Spinal cord (tissue), 10 donors: ENCODE measurements around the gene MTOR. TPM values are rescaled to one million over a fixed set of nuclear protein-coding genes. Genes with fewer than 3 reads are reported as not detected.
A peak's percentile ranks its signal among the peaks of the same experiment; 100 is the strongest.

ENCODE experiments used
- DNase-seq, 6 donors: peaks; one replicate each; pipeline versions ENCODE4 v3.0.0 to v3.0.0-alpha.2; 2013 to 2015; ENCODE audit warnings: low spot score in 6 of 6, low read depth in 4 of 6
- H3K27ac ChIP-seq: one replicate; pipeline ENCODE4 v1.5.1; 2013; ENCODE audit warnings: low read depth, low read length, control low read depth
- H3K27me3 ChIP-seq: one replicate; pipeline ENCODE4 v1.6.1; 2013; ENCODE audit warnings: low read length; ENCODE audit not compliant: control insufficient read depth, insufficient read depth
- H3K36me3 ChIP-seq: one replicate; pipeline ENCODE4 v1.6.1; 2013; ENCODE audit warnings: low read length; ENCODE audit not compliant: control insufficient read depth, insufficient read depth
- H3K4me1 ChIP-seq: one replicate; pipeline ENCODE4 v1.6.1; 2013; ENCODE audit warnings: low read length; ENCODE audit not compliant: control insufficient read depth, insufficient read depth
- H3K4me3 ChIP-seq: one replicate; pipeline ENCODE4 v1.5.1; 2013; ENCODE audit warnings: low read depth, low read length, control low read depth
- H3K9me3 ChIP-seq: one replicate; pipeline ENCODE4 v1.6.1; 2013; ENCODE audit warnings: low read length; ENCODE audit not compliant: control insufficient read depth, insufficient read depth
- WGBS: methylation state at CpG from one replicate; pipeline ENCODE4 v1.1.5; 2013; ENCODE audit warnings: missing lambda C conversion rate; ENCODE audit not compliant: insufficient coverage; 5-methylcytosine and 5-hydroxymethylcytosine counted together
- polyA plus RNA-seq, 2 donors: library from polyadenylated mRNA; unstranded; fragments of 120-200 nt; gene quantifications; one replicate each; pipeline ENCODE4 v1.2.1, GENCODE V29; 2013; ENCODE audit not compliant: insufficient read length in 2 of 2
- total RNA-seq, 2 donors: library from RNA; depleted of rRNA in 1 of 2; stranded (reverse); fragments of 120-200 nt in 1 of 2; fragments of >200 nt in 1 of 2; gene quantifications; one replicate each; pipeline versions ENCODE4 v1.2.3 to v1.2.4, GENCODE V29; 2013 to 2014
- donor health status: healthy.

MTOR gene
- total and polyA plus RNA-seq, 4 donors: 44.2 to 50.8 (median 47.6) TPM

- Histone ChIP-seq H3K27ac (no peak overlapping the region), H3K36me3 (peaks cover 77% of the 10 kb centered on the region), H3K4me3 (no peak overlapping the region), H3K9me3 (no peaks in the 10 kb centered on the region), H3K4me1 (no peaks in the 10 kb centered on the region), H3K27me3 (no peaks in the 10 kb centered on the region)
- DNase-seq: peak in 1 of 6 donors; percentile 32
- WGBS: 83% methylated on average over 6 of the region's 6 CpGs
Observed at GRCh38 chr1:11237356-11237755, 25.0 kb downstream of the MTOR start.

GRCh38 chr1:11233208-11233607, 29.1 kb downstream of the MTOR start:
- no peaks in the 10 kb centered on the region for H3K27me3 ChIP-seq
- H3K36me3 ChIP-seq: peaks cover 76% of the 10 kb centered on the region
- no peak overlapping the region for H3K27ac ChIP-seq
- no peak for DNase-seq
- no peak overlapping the region for H3K4me3 ChIP-seq
- H3K9me3 ChIP-seq: no peaks in the 10 kb centered on the region
- WGBS: no CpG with 5 or more reads among the region's 2 CpGs
- no peaks in the 10 kb centered on the region for H3K4me1 ChIP-seq

- no peaks in the 10 kb centered on the region for H3K4me1 ChIP-seq
- peak in 1 of 6 donors; percentile 36 for DNase-seq
- 87% methylated on average over 3 of the region's 4 CpGs for WGBS
- H3K27ac ChIP-seq: no peak overlapping the region
- no peaks in the 10 kb centered on the region for H3K9me3 ChIP-seq
- H3K36me3 ChIP-seq: peaks cover 66% of the 10 kb centered on the region
- H3K4me3 ChIP-seq: no peak overlapping the region
- H3K27me3 ChIP-seq: no peaks in the 10 kb centered on the region
Observed at GRCh38 chr1:11229203-11229602, 33.1 kb downstream of the MTOR start.

- H3K36me3 ChIP-seq: peaks cover 55% of the 10 kb centered on the region
- no peak for DNase-seq
- no peaks in the 10 kb centered on the region for H3K4me1 ChIP-seq
- H3K27ac ChIP-seq: no peak overlapping the region
- no peaks in the 10 kb centered on the region for H3K27me3 ChIP-seq
- 93% methylated on average over 7 of the region's 10 CpGs for WGBS
- H3K9me3 ChIP-seq: no peaks in the 10 kb centered on the region
- no peak overlapping the region for H3K4me3 ChIP-seq
Observed at GRCh38 chr1:11227106-11228077, 35.0 kb downstream of the MTOR start.

- peaks cover 3% of the 10 kb centered on the region for H3K4me1 ChIP-seq
- H3K36me3 ChIP-seq: peaks cover 43% of the 10 kb centered on the region
- WGBS: no CpG with 5 or more reads among the region's 1 CpG
- no peak for DNase-seq
- H3K9me3 ChIP-seq: no peaks in the 10 kb centered on the region
- no peaks in the 10 kb centered on the region for H3K27me3 ChIP-seq
- H3K4me3 ChIP-seq: no peak overlapping the region
- H3K27ac ChIP-seq: no peak overlapping the region
Observed at GRCh38 chr1:11216074-11216473, 46.3 kb downstream of the MTOR start.

- H3K27ac ChIP-seq: peak overlapping the region; percentile 22
- no CpG with 5 or more reads among the region's 2 CpGs for WGBS
Observed at GRCh38 chr1:11215381-11216005, 46.9 kb downstream of the MTOR start.

GRCh38 chr1:11214698-11215380, 47.5 kb downstream of the MTOR start:
- Histone ChIP-seq H3K4me1 (peaks cover 3% of the 10 kb centered on the region), H3K9me3 (no peaks in the 10 kb centered on the region), H3K4me3 (no peak overlapping the region), H3K27ac (peak overlapping the region; percentile 22), H3K27me3 (no peaks in the 10 kb centered on the region), H3K36me3 (peaks cover 53% of the 10 kb centered on the region)
- peak in 3 of 6 donors; percentile 32 to 80 (median 74) for DNase-seq
- WGBS: no CpG with 5 or more reads among the region's 3 CpGs

More at GRCh38 chr1:11215381-11216005, 46.9 kb downstream of the MTOR start:
- H3K4me1 ChIP-seq: peaks cover 3% of the 10 kb centered on the region
- peaks cover 47% of the 10 kb centered on the region for H3K36me3 ChIP-seq
- H3K9me3 ChIP-seq: no peaks in the 10 kb centered on the region
- H3K27me3 ChIP-seq: no peaks in the 10 kb centered on the region
- H3K4me3 ChIP-seq: no peak overlapping the region
- DNase-seq: no peak

- 78% methylated on average over 3 of the region's 12 CpGs for WGBS
- peaks cover 3% of the 10 kb centered on the region for H3K4me1 ChIP-seq
- H3K9me3 ChIP-seq: no peaks in the 10 kb centered on the region
- H3K36me3 ChIP-seq: peaks cover 57% of the 10 kb centered on the region
- H3K27ac ChIP-seq: no peak overlapping the region
- no peaks in the 10 kb centered on the region for H3K27me3 ChIP-seq
- peak in 2 of 6 donors; percentile 33 to 35 for DNase-seq
- no peak overlapping the region for H3K4me3 ChIP-seq
Observed at GRCh38 chr1:11211925-11212587, 50.3 kb downstream of the MTOR start.

- Histone ChIP-seq H3K4me3 (no peak overlapping the region), H3K4me1 (peaks cover 3% of the 10 kb centered on the region), H3K27me3 (no peaks in the 10 kb centered on the region), H3K9me3 (no peaks in the 10 kb centered on the region), H3K27ac (no peak overlapping the region), H3K36me3 (peaks cover 58% of the 10 kb centered on the region)
- no peak for DNase-seq
- 100% methylated on average over 2 of the region's 4 CpGs for WGBS
Observed at GRCh38 chr1:11211461-11211860, 50.9 kb downstream of the MTOR start.
